H9 (cell line): Measurements from ENCODE around the gene SEMA4D. TPM values are rescaled to one million over a fixed set of nuclear protein-coding genes. Genes with fewer than 3 reads are reported as not detected.

Experiments
- DNase-seq: peaks from one replicate; pipeline ENCODE4 v3.0.0-alpha.2; 2017
- H2AFZ ChIP-seq: one replicate; pipeline ENCODE4 v1.6.1; 2013; ENCODE audit warnings: mild to moderate bottlenecking, low read length, control low read depth, moderate library complexity
- H2AK5ac ChIP-seq: 2 replicates; pipeline ENCODE4 v1.6.1; 2013; ENCODE audit warnings: low read length, control low read depth, mixed read lengths; ENCODE audit not compliant: insufficient read length
- H2BK120ac ChIP-seq: one replicate; pipeline ENCODE4 v1.6.1; 2013; ENCODE audit warnings: low read depth, mild to moderate bottlenecking, low read length, control low read depth, inconsistent platforms; ENCODE audit not compliant: poor library complexity, severe bottlenecking
- H2BK12ac ChIP-seq: 2 replicates; pipeline ENCODE4 v1.6.1; 2013; ENCODE audit warnings: low read length, control low read depth, mixed read lengths, low read depth; ENCODE audit not compliant: insufficient read length
- H2BK15ac ChIP-seq: 2 replicates; pipeline ENCODE4 v1.6.1; 2013; ENCODE audit warnings: low read depth, low read length, control low read depth
- H2BK20ac ChIP-seq: one replicate; pipeline ENCODE4 v1.6.1; 2013; ENCODE audit warnings: low read depth, mild to moderate bottlenecking, low read length, control low read depth, inconsistent platforms; ENCODE audit not compliant: poor library complexity, severe bottlenecking
- H2BK5ac ChIP-seq: 2 replicates; pipeline ENCODE4 v1.6.1; 2013; ENCODE audit warnings: low read length, control low read depth, mixed read lengths; ENCODE audit not compliant: insufficient read length
- H3K14ac ChIP-seq: 2 replicates; pipeline ENCODE4 v1.6.1; 2013; ENCODE audit warnings: low read length, control low read depth; ENCODE audit not compliant: insufficient read depth
- H3K18ac ChIP-seq: 2 replicates; pipeline ENCODE4 v1.6.1; 2013; ENCODE audit warnings: low read depth, mild to moderate bottlenecking, mixed read lengths, low read length, control low read depth; ENCODE audit not compliant: insufficient read length
- H3K23ac ChIP-seq: 2 replicates; pipeline ENCODE4 v1.6.1; 2013; ENCODE audit warnings: low read length, control low read depth, mixed read lengths, low read depth; ENCODE audit not compliant: insufficient read length
- H3K23me2 ChIP-seq: 2 replicates; pipeline ENCODE4 v1.6.1; 2013; ENCODE audit warnings: low read depth, mild to moderate bottlenecking, mixed read lengths, low read length, control low read depth; ENCODE audit not compliant: insufficient read length, poor library complexity, severe bottlenecking
- H3K27ac ChIP-seq: 2 replicates; pipeline ENCODE4 v1.5.1; 2013; ENCODE audit warnings: low read length, control low read depth, mixed read lengths, low read depth; ENCODE audit not compliant: insufficient read length
- H3K27me3 ChIP-seq: 2 replicates; pipeline ENCODE4 v1.6.1; 2013; ENCODE audit warnings: low read length, control low read depth, inconsistent platforms; ENCODE audit not compliant: insufficient read depth
- H3K4ac ChIP-seq: 2 replicates; pipeline ENCODE4 v1.6.1; 2013; ENCODE audit warnings: low read depth, mild to moderate bottlenecking, control low read depth, inconsistent platforms, low read length, moderate library complexity
- H3K4me1 ChIP-seq: 2 replicates; pipeline ENCODE4 v1.6.1; 2013; ENCODE audit warnings: low read length, control low read depth, inconsistent platforms; ENCODE audit not compliant: insufficient read depth
- H3K4me2 ChIP-seq: 2 replicates; pipeline ENCODE4 v1.6.1; 2013; ENCODE audit warnings: low read length, control low read depth, mixed read lengths; ENCODE audit not compliant: insufficient read length, insufficient read depth
- H3K56ac ChIP-seq: 2 replicates; pipeline ENCODE4 v1.6.1; 2013; ENCODE audit warnings: low read depth, mild to moderate bottlenecking, mixed read lengths, low read length, control low read depth; ENCODE audit not compliant: insufficient read length
- H3K79me1 ChIP-seq: 2 replicates; pipeline ENCODE4 v1.6.1; 2013; ENCODE audit warnings: low read depth, mild to moderate bottlenecking, moderate library complexity, low read length, control low read depth, inconsistent platforms; ENCODE audit not compliant: insufficient read depth, poor library complexity, severe bottlenecking
- H3K79me2 ChIP-seq: 2 replicates; pipeline ENCODE4 v1.6.1; 2013; ENCODE audit warnings: low read length, control low read depth, inconsistent platforms; ENCODE audit not compliant: insufficient read depth
- H3K9ac ChIP-seq: 2 replicates; pipeline ENCODE4 v1.6.1; 2013; ENCODE audit warnings: low read length, control low read depth, mixed read lengths; ENCODE audit not compliant: insufficient read length; ENCODE audit errors: extremely low read depth
- H3K9me3 ChIP-seq: one replicate; pipeline ENCODE4 v1.6.1; 2013; ENCODE audit warnings: low read depth, low read length, inconsistent platforms; ENCODE audit not compliant: control insufficient read depth
- H3T11ph ChIP-seq: one replicate; pipeline ENCODE4 v1.6.1; 2013; ENCODE audit warnings: mild to moderate bottlenecking, low read length, control low read depth, inconsistent platforms
- H4K20me1 ChIP-seq: one replicate; pipeline ENCODE4 v1.6.1; 2013; ENCODE audit not compliant: control insufficient read depth, insufficient read length, insufficient read depth
- H4K5ac ChIP-seq: 2 replicates; pipeline ENCODE4 v1.6.1; 2013; ENCODE audit warnings: low read depth, mild to moderate bottlenecking, mixed read lengths, low read length, control low read depth; ENCODE audit not compliant: insufficient read length
- H4K8ac ChIP-seq: replicated peaks from 2 replicates; pipeline ENCODE4 v1.6.1; 2013; ENCODE audit warnings: low read length, control low read depth, mixed read lengths, low read depth; ENCODE audit not compliant: insufficient read length
- H4K91ac ChIP-seq: 2 replicates; pipeline ENCODE4 v1.6.1; 2013; ENCODE audit warnings: low read depth, mild to moderate bottlenecking, moderate library complexity, mixed read lengths, low read length, control low read depth; ENCODE audit not compliant: insufficient read length
- H3K27ac Mint-ChIP-seq, 3 experiments: 2 replicates in 2 of 3; 3 replicates in 1 of 3; pipeline ENCODE4 v1.8.0; 2020 to 2021; ENCODE audit warnings: mixed read lengths in 3 of 3, mild to moderate bottlenecking in 1 of 3, moderate library complexity in 1 of 3
- H3K27me3 Mint-ChIP-seq: 2 replicates; pipeline ENCODE4 v1.8.0; 2021; ENCODE audit warnings: low read depth, mild to moderate bottlenecking, moderate library complexity, mixed read lengths
- H3K36me3 Mint-ChIP-seq, 3 experiments: 2 replicates in 2 of 3; 3 replicates in 1 of 3; pipeline ENCODE4 v1.8.0; 2020 to 2021; ENCODE audit warnings: low read depth in 3 of 3, mixed read lengths in 3 of 3; ENCODE audit not compliant: insufficient read depth in 1 of 3
- H3K4me1 Mint-ChIP-seq, 2 experiments: 2 replicates each; pipeline ENCODE4 v1.8.0; 2020; ENCODE audit warnings: mixed read lengths in 2 of 2
- H3K4me3 Mint-ChIP-seq, 2 experiments: 2 replicates in 1 of 2; 3 replicates in 1 of 2; pipeline ENCODE4 v1.8.0; 2020 to 2021; ENCODE audit warnings: mild to moderate bottlenecking in 2 of 2, mixed read lengths in 2 of 2, moderate library complexity in 1 of 2
- H3K9me3 Mint-ChIP-seq, 2 experiments: 2 replicates in 1 of 2; 3 replicates in 1 of 2; pipeline ENCODE4 v1.8.0; 2020; ENCODE audit warnings: mild to moderate bottlenecking in 2 of 2, mixed read lengths in 2 of 2, moderate library complexity in 1 of 2
- WGBS: extraction: QIAGEN DNeasy Blood & Tissue Kit; methylation state at CpG from one replicate; pipeline ENCODE4 v1.1.7; 2013; ENCODE audit warnings: missing lambda C conversion rate, low lambda C conversion rate, mixed read lengths; ENCODE audit not compliant: insufficient read length; ENCODE audit errors: extremely low coverage; 5-methylcytosine and 5-hydroxymethylcytosine counted together
- total RNA-seq: library from RNA; stranded (reverse); gene quantifications from 2 replicates; pipeline ENCODE4 v1.2.1, GENCODE V29; 2021
- TF ChIP-seq, protein P1 (sequence below): fragments of 200-600 bp; sonication (generic); conservative IDR thresholded peaks from 3 replicates; pipeline ENCODE4 v1.8.0; 2021; ENCODE audit warnings: antibody characterized with exemption, mild to moderate bottlenecking

Gene SEMA4D
- total RNA-seq, 1 experiment from 2014 or later = 47.2 TPM

DNA sequence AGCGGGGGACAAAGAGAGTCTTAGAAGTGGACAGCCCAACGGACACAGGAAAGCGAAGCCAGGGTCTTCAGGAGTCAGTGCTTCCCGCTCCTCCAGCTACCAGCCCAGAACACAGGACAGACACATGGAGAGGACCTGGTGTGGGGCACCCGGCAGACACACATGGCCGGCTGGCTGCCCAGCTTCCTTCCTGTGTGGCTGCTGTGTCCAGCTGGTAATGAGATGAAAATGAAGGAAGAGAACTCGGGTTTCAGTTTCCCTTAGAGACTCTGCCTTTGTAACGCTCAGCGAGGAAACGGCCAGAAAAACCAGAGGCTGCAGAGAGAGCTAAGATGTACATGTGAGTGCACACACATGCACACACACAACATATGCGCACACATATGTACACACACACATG is 92.1 kb downstream of the SEMA4D start:
- Histone ChIP-seq H3K23me2 (no peaks in the 10 kb centered on the region), H3K23ac (no peak overlapping the region), H4K20me1 (no peaks in the 10 kb centered on the region), H2BK20ac (no peak overlapping the region), H3K9ac (no peak overlapping the region), H3K27me3 (no peaks in the 10 kb centered on the region), H3K14ac (no peak overlapping the region), H3K79me2 (no peaks in the 10 kb centered on the region; the same call in 1 of the 2 replicates), H2BK12ac (no peak overlapping the region), H2AK5ac (no peak overlapping the region), H4K8ac (no peak overlapping the region), H3K27ac (no peak overlapping the region), H3K79me1 (no peaks in the 10 kb centered on the region), H4K5ac (no peak overlapping the region), H3T11ph (no peak overlapping the region), H3K4me2 (no peak overlapping the region), H3K4me1 (no peaks in the 10 kb centered on the region; the same call in 1 of the 2 replicates), H4K91ac (no peak overlapping the region), H3K18ac (no peak overlapping the region), H3K56ac (no peak overlapping the region), H2BK120ac (no peak overlapping the region), H3K9me3 (no peaks in the 10 kb centered on the region), H3K4ac (no peak overlapping the region), H2BK5ac (no peak overlapping the region), H2BK15ac (no peak overlapping the region), H2AFZ (no peak overlapping the region)
- DNase-seq = no peak
- Mint-ChIP-seq H3K27ac (peak overlapping the region in 1 of 3 experiments; percentile 72; a peak in 1 of 7 replicates), H3K27me3 (no peaks in the 10 kb centered on the region; the same call in 1 of the 2 replicates), H3K4me1 (peaks cover 2 to 10% of the 10 kb centered on the region in 2 experiments; a peak in 3 of 4 replicates), H3K4me3 (no peak overlapping the region), H3K36me3 (peaks cover 18 to 47% (median 38%) of the 10 kb centered on the region in 3 experiments), H3K9me3 (no peaks in the 10 kb centered on the region; a peak in 1 of 5 replicates)
- no CpG with 5 or more reads among the region's 11 CpGs for WGBS
- TF ChIP-seq, protein P1, sequence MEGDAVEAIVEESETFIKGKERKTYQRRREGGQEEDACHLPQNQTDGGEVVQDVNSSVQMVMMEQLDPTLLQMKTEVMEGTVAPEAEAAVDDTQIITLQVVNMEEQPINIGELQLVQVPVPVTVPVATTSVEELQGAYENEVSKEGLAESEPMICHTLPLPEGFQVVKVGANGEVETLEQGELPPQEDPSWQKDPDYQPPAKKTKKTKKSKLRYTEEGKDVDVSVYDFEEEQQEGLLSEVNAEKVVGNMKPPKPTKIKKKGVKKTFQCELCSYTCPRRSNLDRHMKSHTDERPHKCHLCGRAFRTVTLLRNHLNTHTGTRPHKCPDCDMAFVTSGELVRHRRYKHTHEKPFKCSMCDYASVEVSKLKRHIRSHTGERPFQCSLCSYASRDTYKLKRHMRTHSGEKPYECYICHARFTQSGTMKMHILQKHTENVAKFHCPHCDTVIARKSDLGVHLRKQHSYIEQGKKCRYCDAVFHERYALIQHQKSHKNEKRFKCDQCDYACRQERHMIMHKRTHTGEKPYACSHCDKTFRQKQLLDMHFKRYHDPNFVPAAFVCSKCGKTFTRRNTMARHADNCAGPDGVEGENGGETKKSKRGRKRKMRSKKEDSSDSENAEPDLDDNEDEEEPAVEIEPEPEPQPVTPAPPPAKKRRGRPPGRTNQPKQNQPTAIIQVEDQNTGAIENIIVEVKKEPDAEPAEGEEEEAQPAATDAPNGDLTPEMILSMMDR = no peak
